Spinal cord (tissue), 10 donors: Measurements from ENCODE around the gene VPS13C. TPM values are rescaled to one million over a fixed set of nuclear protein-coding genes. Genes with fewer than 3 reads are reported as not detected.
A peak's percentile ranks its signal among the peaks of the same experiment; 100 is the strongest.

Experiments used
- DNase-seq, 6 donors: peaks; one replicate each; pipeline versions ENCODE4 v3.0.0 to v3.0.0-alpha.2; 2013 to 2015; ENCODE audit warnings: low spot score in 6 of 6, low read depth in 4 of 6
- H3K27ac ChIP-seq: one replicate; pipeline ENCODE4 v1.5.1; 2013; ENCODE audit warnings: low read depth, low read length, control low read depth
- H3K27me3 ChIP-seq: one replicate; pipeline ENCODE4 v1.6.1; 2013; ENCODE audit warnings: low read length; ENCODE audit not compliant: control insufficient read depth, insufficient read depth
- H3K36me3 ChIP-seq: one replicate; pipeline ENCODE4 v1.6.1; 2013; ENCODE audit warnings: low read length; ENCODE audit not compliant: control insufficient read depth, insufficient read depth
- H3K4me1 ChIP-seq: one replicate; pipeline ENCODE4 v1.6.1; 2013; ENCODE audit warnings: low read length; ENCODE audit not compliant: control insufficient read depth, insufficient read depth
- H3K4me3 ChIP-seq: one replicate; pipeline ENCODE4 v1.5.1; 2013; ENCODE audit warnings: low read depth, low read length, control low read depth
- H3K9me3 ChIP-seq: one replicate; pipeline ENCODE4 v1.6.1; 2013; ENCODE audit warnings: low read length; ENCODE audit not compliant: control insufficient read depth, insufficient read depth
- WGBS: methylation state at CpG from one replicate; pipeline ENCODE4 v1.1.5; 2013; ENCODE audit warnings: missing lambda C conversion rate; ENCODE audit not compliant: insufficient coverage; 5-methylcytosine and 5-hydroxymethylcytosine counted together
- polyA plus RNA-seq, 2 donors: library from polyadenylated mRNA; unstranded; fragments of 120-200 nt; gene quantifications; one replicate each; pipeline ENCODE4 v1.2.1, GENCODE V29; 2013; ENCODE audit not compliant: insufficient read length in 2 of 2
- total RNA-seq, 2 donors: library from RNA; depleted of rRNA in 1 of 2; stranded (reverse); fragments of 120-200 nt in 1 of 2; fragments of >200 nt in 1 of 2; gene quantifications; one replicate each; pipeline versions ENCODE4 v1.2.3 to v1.2.4, GENCODE V29; 2013 to 2014
- donor health status: healthy.

VPS13C gene
- total and polyA plus RNA-seq, 4 donors = 55.2 to 149 (median 66.0) TPM

DNA sequence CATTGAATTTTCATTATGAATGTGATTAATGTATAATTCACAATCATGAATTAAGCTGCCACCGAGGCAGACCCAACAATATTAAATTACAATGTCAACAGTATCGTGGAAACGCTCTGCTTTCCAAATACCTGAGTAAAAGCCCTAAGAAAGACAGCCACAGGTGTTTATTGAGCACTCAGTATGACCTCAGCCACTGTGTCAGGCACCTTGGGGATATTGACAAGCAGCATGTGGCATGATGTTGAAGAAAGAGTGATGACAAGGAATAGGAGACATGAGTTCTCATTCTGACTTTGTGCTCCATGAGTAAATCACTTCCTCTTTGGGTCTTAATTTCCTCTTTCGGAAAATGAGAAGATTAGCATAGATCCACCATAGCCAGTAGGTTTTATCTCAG lies 19.3 kb upstream of the VPS13C start:
- Histone ChIP-seq H3K36me3 (no peaks in the 10 kb centered on the region), H3K4me1 (no peaks in the 10 kb centered on the region), H3K27me3 (no peaks in the 10 kb centered on the region), H3K9me3 (no peaks in the 10 kb centered on the region), H3K27ac (no peak overlapping the region), H3K4me3 (no peak overlapping the region)
- DNase-seq = no peak
- 90% methylated on average over 2 of the region's 4 CpGs for WGBS

GRCh38 chr15:62075595-62076277 lies 15.5 kb upstream of the VPS13C start:
- Histone ChIP-seq H3K36me3 (no peaks in the 10 kb centered on the region), H3K9me3 (no peaks in the 10 kb centered on the region), H3K27ac (no peak overlapping the region), H3K4me3 (no peak overlapping the region), H3K4me1 (no peaks in the 10 kb centered on the region), H3K27me3 (peaks cover 2% of the 10 kb centered on the region)
- DNase-seq = no peak
- WGBS = 90% methylated on average over 3 of the region's 9 CpGs

GRCh38 chr15:62071711-62072308 lies 11.6 kb upstream of the VPS13C start:
- no peak overlapping the region for H3K4me3 ChIP-seq
- DNase-seq = peak in 2 of 6 donors; percentile 56 to 78
- no peaks in the 10 kb centered on the region for H3K36me3 ChIP-seq
- H3K27ac ChIP-seq = no peak overlapping the region
- no peaks in the 10 kb centered on the region for H3K9me3 ChIP-seq
- H3K4me1 ChIP-seq = peaks cover 7% of the 10 kb centered on the region
- peaks cover 32% of the 10 kb centered on the region for H3K27me3 ChIP-seq

DNA sequence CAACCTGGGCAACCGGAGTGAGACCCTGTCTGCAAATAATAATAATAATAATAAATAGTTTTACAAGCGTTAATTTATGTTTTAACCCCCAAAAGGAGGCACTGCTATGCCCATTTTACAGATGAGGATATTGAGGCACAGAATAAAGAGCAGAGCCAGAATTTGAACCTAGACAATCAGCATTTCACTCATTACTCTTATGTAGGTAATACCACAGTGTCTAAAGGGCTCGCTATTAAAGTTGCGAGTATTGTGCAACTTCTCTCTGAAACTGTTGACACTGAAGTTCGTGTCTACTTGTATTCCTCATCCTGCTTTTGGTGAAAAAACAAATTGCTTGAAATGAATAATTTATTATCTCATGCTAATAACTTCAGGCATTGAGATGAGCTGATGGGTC lies 9.3 kb upstream of the VPS13C start:
- no peaks in the 10 kb centered on the region for H3K36me3 ChIP-seq
- H3K27ac ChIP-seq = no peak overlapping the region
- H3K9me3 ChIP-seq = no peaks in the 10 kb centered on the region
- WGBS = no CpG with 5 or more reads among the region's 5 CpGs
- H3K27me3 ChIP-seq = peaks cover 51% of the 10 kb centered on the region
- DNase-seq = no peak
- peaks cover 10% of the 10 kb centered on the region for H3K4me1 ChIP-seq
- H3K4me3 ChIP-seq = no peak overlapping the region

DNA sequence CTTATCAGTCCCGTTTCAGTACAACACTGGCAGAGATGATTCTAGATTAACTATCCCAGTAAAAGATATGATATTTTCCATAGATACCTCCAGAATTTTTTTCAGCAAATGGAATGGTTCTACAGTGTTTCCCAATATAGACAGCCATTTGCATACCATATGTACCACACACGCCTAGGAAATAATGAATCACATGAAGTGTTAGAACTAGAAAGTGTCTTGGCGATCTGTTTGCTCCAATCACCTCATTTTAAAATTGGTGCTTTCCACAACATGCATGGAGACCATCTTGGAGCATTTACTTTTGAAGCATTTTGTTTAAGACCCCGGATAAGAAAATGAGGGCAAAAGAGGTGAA lies 8.5 kb upstream of the VPS13C start:
- Histone ChIP-seq H3K9me3 (no peaks in the 10 kb centered on the region), H3K4me1 (peaks cover 10% of the 10 kb centered on the region), H3K27ac (no peak overlapping the region), H3K36me3 (no peaks in the 10 kb centered on the region), H3K27me3 (peaks cover 54% of the 10 kb centered on the region), H3K4me3 (no peak overlapping the region)
- 80% methylated on average over 1 of the region's 4 CpGs for WGBS
- peak in 1 of 6 donors; percentile 40 for DNase-seq

DNA sequence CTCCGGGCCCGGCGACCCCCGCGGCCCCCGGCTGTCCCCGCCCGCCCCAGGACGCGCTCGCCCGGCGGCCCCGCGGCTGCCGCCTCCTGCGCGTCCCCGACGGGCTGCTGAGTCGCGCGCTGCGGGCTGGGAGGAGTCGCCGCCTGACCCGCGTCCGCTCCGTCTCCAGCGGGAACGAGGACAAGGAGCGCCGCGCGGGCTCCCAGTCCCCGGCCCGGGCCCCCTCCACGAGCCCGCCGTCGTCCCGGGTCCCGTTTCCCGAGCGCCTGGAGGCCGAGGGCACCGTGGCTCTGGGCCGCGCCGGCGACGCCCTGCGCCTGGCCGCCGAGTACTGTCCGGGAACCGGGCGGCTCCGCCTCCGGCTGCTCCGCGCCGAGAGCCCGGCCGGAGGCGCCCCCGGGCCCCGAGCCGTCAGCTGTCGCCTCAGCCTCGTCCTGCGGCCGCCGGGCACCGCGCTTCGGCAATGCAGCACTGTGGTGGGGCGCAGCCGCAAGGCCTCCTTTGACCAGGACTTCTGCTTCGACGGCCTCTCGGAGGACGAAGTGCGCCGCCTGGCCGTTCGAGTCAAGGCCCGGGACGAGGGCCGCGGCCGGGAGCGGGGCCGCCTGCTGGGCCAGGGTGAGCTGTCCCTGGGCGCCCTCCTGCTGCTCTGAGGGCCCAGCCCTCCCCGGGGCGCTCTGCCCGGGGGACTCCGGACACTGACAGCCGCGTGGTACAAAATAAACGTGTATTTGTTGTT lies 8.0 kb upstream of the VPS13C start:
- Histone ChIP-seq H3K27ac (no peak overlapping the region), H3K4me3 (no peak overlapping the region), H3K36me3 (no peaks in the 10 kb centered on the region), H3K4me1 (peaks cover 10% of the 10 kb centered on the region), H3K9me3 (no peaks in the 10 kb centered on the region), H3K27me3 (peaks cover 60% of the 10 kb centered on the region)
- DNase-seq = peak in 2 of 6 donors; percentile 25 to 36
- 0% methylated on average over 96 of the region's 103 CpGs for WGBS

DNA sequence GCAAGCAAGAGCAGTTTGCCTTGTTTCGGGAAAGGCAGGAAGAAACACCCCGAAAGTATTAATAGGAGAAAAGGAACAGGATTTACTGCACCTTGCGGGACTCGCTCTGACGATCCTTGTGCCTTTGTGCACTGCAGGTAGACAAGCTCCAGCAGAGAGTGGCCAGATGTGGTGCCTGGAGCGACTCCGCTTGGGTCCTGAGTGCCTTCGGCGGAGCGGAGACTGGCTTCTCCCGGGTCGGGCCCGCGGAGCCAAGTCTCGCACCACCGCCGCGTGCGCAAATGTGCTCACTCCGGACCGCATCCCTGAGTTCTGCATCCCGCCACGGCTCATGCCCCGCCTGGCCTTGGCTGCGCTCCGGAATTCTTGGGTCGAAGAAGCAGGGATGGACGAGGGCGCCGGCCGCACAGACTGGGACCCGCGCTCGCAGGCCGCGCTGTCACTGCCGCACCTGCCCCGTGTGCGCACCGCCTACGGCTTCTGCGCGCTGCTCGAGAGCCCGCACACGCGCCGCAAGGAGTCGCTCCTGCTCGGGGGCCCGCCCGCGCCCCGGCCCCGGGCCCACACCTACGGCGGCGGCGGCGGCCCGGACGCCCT lies 7.3 kb upstream of the VPS13C start:
- Histone ChIP-seq H3K27me3 (peaks cover 61% of the 10 kb centered on the region), H3K4me3 (peak overlapping the region; percentile 37), H3K27ac (no peak overlapping the region), H3K4me1 (peaks cover 10% of the 10 kb centered on the region), H3K36me3 (no peaks in the 10 kb centered on the region), H3K9me3 (no peaks in the 10 kb centered on the region)
- peak in 2 of 6 donors; percentile 35 to 48 for DNase-seq
- 1% methylated on average over 62 of the region's 62 CpGs for WGBS

GRCh38 chr15:62066663-62067447 lies 6.6 kb upstream of the VPS13C start, which contains the start of gene C2CD4A:
Gene C2CD4A (plus strand): TSS chr15:62066977. CDS start chr15:62067614, 637 bp downstream.
- H3K4me3 ChIP-seq = peak within 1 kb of the TSS; percentile 37
- H3K9me3 ChIP-seq = no peaks in the 10 kb centered on the region
- H3K27me3 ChIP-seq = peaks cover 61% of the 10 kb centered on the region
- H3K36me3 ChIP-seq = no peaks in the 10 kb centered on the region
- H3K4me1 ChIP-seq = peaks cover 10% of the 10 kb centered on the region
- no peak within 1 kb of the TSS for H3K27ac ChIP-seq
- 3% methylated on average over 30 of the region's 33 CpGs for WGBS
- DNase-seq = peak in 3 of 6 donors; percentile 15 to 79 (median 60)
